Ishikawa (cell line): ENCODE measurements around the gene CISTR.

Source experiments
- CEBPB ChIP-seq: IDR thresholded peaks from 2 replicates; pipeline ENCODE4 v1.6.1; 2012
- CREB1 ChIP-seq: IDR thresholded peaks from 2 replicates; pipeline ENCODE4 v1.6.1; 2012; ENCODE audit warnings: low read depth
- EGR1 ChIP-seq: IDR thresholded peaks from 2 replicates; pipeline ENCODE4 v1.6.1; 2012
- EP300 ChIP-seq: IDR thresholded peaks from 2 replicates; pipeline ENCODE4 v1.6.1; 2012; ENCODE audit warnings: borderline replicate concordance
- FOXM1 ChIP-seq: IDR thresholded peaks from 2 replicates; pipeline ENCODE4 v1.6.1; 2012; ENCODE audit warnings: low read depth, borderline replicate concordance
- NFIC ChIP-seq: IDR thresholded peaks from 2 replicates; pipeline ENCODE4 v1.6.1; 2012
- RAD21 ChIP-seq: IDR thresholded peaks from 2 replicates; pipeline ENCODE4 v1.6.1; 2012; ENCODE audit warnings: low read depth
- TAF1 ChIP-seq: IDR thresholded peaks from 2 replicates; pipeline ENCODE4 v1.6.1; 2012; ENCODE audit warnings: low read depth, mild to moderate bottlenecking
- TCF12 ChIP-seq: IDR thresholded peaks from 2 replicates; pipeline ENCODE4 v1.6.1; 2012; ENCODE audit warnings: low read depth
- TEAD4 ChIP-seq: IDR thresholded peaks from 2 replicates; pipeline ENCODE4 v1.6.1; 2012
- YY1 ChIP-seq: IDR thresholded peaks from 2 replicates; pipeline ENCODE4 v1.6.1; 2012; ENCODE audit warnings: low read depth
- ZBTB7A ChIP-seq: IDR thresholded peaks from 2 replicates; pipeline ENCODE4 v1.6.1; 2012; ENCODE audit warnings: low read depth
- TF ChIP-seq, protein P1 (sequence below): IDR thresholded peaks from 2 replicates; pipeline ENCODE4 v1.6.1; 2012
- TF ChIP-seq, protein P2 (sequence below): IDR thresholded peaks from 2 replicates; pipeline ENCODE4 v1.6.1; 2012
- TF ChIP-seq, protein P3 (sequence below): IDR thresholded peaks from 2 replicates; pipeline ENCODE4 v1.6.1; 2012; ENCODE audit warnings: low read depth, mild to moderate bottlenecking

The CISTR gene

DNA sequence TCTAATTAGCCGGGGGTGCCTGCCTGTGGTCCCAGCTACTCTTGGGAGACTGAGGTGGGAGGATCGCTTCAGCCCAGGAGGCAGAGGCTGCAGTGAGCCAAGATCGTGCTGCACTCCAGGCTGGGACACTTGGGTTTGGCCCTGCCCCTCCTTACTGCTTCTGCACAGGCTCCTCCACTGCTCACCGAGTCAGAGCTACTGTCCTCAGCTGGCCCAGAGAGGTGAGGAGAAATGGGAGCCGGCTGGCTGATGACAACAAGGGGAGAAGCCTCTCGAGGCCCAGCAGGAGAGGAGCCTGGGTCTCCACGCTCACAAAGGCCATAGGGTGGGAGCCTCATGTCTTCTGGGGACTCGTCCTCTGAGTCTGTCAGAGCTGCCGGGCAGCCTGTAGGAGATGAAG is 38.3 kb downstream of the CISTR start:
- TF ChIP-seq CREB1 (no peak), EGR1 (no peak), RAD21 (no peak), NFIC (no peak), EP300 (no peak), TCF12 (no peak), FOXM1 (no peak), ZBTB7A (no peak), CEBPB (no peak), YY1 (no peak), TAF1 (no peak)
- TF ChIP-seq, protein P1, sequence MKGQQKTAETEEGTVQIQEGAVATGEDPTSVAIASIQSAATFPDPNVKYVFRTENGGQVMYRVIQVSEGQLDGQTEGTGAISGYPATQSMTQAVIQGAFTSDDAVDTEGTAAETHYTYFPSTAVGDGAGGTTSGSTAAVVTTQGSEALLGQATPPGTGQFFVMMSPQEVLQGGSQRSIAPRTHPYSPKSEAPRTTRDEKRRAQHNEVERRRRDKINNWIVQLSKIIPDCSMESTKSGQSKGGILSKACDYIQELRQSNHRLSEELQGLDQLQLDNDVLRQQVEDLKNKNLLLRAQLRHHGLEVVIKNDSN, result no peak
- TF ChIP-seq, protein P2, sequence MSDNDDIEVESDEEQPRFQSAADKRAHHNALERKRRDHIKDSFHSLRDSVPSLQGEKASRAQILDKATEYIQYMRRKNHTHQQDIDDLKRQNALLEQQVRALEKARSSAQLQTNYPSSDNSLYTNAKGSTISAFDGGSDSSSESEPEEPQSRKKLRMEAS, result no peak
- TF ChIP-seq, protein P3, sequence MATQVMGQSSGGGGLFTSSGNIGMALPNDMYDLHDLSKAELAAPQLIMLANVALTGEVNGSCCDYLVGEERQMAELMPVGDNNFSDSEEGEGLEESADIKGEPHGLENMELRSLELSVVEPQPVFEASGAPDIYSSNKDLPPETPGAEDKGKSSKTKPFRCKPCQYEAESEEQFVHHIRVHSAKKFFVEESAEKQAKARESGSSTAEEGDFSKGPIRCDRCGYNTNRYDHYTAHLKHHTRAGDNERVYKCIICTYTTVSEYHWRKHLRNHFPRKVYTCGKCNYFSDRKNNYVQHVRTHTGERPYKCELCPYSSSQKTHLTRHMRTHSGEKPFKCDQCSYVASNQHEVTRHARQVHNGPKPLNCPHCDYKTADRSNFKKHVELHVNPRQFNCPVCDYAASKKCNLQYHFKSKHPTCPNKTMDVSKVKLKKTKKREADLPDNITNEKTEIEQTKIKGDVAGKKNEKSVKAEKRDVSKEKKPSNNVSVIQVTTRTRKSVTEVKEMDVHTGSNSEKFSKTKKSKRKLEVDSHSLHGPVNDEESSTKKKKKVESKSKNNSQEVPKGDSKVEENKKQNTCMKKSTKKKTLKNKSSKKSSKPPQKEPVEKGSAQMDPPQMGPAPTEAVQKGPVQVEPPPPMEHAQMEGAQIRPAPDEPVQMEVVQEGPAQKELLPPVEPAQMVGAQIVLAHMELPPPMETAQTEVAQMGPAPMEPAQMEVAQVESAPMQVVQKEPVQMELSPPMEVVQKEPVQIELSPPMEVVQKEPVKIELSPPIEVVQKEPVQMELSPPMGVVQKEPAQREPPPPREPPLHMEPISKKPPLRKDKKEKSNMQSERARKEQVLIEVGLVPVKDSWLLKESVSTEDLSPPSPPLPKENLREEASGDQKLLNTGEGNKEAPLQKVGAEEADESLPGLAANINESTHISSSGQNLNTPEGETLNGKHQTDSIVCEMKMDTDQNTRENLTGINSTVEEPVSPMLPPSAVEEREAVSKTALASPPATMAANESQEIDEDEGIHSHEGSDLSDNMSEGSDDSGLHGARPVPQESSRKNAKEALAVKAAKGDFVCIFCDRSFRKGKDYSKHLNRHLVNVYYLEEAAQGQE, result no peak

DNA sequence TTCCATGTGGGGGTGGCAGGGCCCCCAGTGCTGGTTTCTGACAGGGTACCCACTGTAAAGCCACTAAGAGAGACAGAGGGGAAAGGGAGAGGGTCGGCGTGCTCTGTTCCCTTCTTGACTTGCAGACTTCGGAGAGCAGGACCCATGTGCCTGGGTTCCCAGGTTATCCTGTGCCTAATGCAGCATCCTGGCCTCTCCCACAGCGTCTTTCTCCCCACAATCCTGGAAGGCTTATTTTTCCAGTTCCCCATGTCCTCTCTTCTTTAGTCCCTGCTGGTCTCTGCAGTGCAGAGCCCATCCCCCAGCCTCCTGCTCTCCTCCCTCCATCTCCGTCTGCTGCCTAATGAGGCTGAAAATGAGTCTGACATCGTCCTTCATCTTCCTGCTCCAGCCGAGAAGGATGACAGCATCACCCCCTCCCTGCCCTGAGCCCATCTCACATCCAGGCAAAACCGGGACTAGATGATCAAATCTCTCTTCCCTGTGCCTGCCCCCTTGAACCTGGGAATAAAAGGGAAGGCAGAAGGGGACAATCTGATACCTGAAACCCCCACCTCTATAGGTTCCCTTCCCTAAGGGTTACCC is 39.6 kb downstream of the CISTR start:
- no peak for TF ChIP-seq CREB1
- no peak for TF ChIP-seq RAD21
- TF ChIP-seq TAF1, result no peak
- TF ChIP-seq FOXM1, result no peak
- TF ChIP-seq, protein P2, result no peak
- TF ChIP-seq, protein P1, result no peak
- TF ChIP-seq YY1, result no peak
- TF ChIP-seq EP300, result no peak
- TF ChIP-seq NFIC, result no peak
- TF ChIP-seq ZBTB7A, result no peak
- TF ChIP-seq TCF12, result no peak
- TF ChIP-seq, protein P3, result no peak
- TF ChIP-seq EGR1, result no peak
- TF ChIP-seq TEAD4, result no peak
- no peak for TF ChIP-seq CEBPB

DNA sequence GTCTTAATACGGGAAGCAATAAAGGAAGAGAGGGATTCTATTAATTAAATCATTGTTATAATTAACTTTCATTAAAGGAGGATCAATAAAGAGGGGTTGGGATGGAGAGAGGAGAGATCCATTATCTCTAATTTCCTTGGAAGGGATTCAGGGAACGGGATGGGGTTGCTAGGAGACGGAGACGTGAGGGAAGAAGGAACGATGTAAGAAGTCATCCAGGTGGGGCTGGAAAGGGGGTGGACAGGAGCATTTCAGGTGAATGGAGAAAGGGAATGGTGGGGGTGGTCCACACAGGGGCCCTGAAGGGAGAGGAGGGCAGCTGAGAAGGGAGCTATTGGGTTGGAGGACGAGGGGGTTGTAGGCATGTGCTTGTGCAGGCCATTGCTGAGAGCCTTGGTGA is 41.7 kb downstream of the CISTR start:
- TF ChIP-seq, protein P3, result no peak
- TF ChIP-seq ZBTB7A (no peak), EP300 (no peak), RAD21 (no peak), FOXM1 (no peak)

DNA sequence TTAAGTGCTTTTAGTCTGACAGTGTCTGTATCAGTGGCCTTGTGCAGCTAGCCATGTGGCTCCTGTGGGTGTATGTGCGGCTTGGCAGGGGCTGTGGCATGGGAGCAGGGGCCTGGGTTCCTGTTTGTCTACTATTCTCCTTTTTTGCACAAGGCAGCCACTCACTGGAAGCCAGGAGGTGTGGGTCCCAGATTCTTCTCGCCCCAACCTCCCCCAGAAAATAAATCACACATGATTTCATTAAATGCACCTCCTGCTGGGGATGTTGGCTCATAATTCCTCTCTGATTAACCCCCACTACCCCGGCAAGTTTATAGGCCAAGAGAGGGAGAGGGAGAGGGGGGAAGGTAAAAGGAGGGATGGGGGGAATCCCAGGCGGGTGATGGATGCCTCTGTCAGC is 42.1 kb downstream of the CISTR start:
- TF ChIP-seq CREB1 (no peak), YY1 (no peak), EP300 (no peak), TEAD4 (no peak), CEBPB (no peak), RAD21 (no peak), TAF1 (no peak), FOXM1 (no peak), TCF12 (no peak)
- TF ChIP-seq, protein P1, result no peak
